ENCODE results near the gene ADH4. TPM values are rescaled to one million over a fixed set of nuclear protein-coding genes. Genes with fewer than 3 reads are reported as not detected.
"Not testable (repeated sequence)": the region's sequence is repeated elsewhere in the genome, so short reads cannot be mapped to it uniquely, and the experiment has no call there.

Gene ADH4
- 1 to 10 TPM; 1.2 to 5.6 (median 3.6) TPM for total RNA-seq

- DNase-seq (ENCODE audit: low spot score) = no peak
- ATAC-seq (ENCODE audit: low FRiP score) = peak; percentile 68
Observed at GRCh38 chr4:99144070-99144469, at the start of gene ADH4. TSS of gene ADH4 (minus strand) at chr4:99144297. CDS start at chr4:99144222, 75 bp downstream.

GRCh38 chr4:99190336-99190735 lies 46.2 kb upstream of the ADH4 start:
- DNase-seq (ENCODE audit: low spot score) (no peak), ATAC-seq (ENCODE audit: low FRiP score) (no peak)
- TF ChIP-seq CTCF (IDR thresholded peaks at IDR 0.05) = no peak

More at GRCh38 chr4:99144070-99144469, at the start of gene ADH4:
- TF ChIP-seq CTCF (IDR thresholded peaks at IDR 0.05) = no peak

GRCh38 chr4:99189900-99190299 lies 45.8 kb upstream of the ADH4 start:
- not testable (repeated sequence) for DNase-seq (ENCODE audit: low spot score); ATAC-seq (ENCODE audit: low FRiP score)

- DNase-seq (ENCODE audit: low spot score) = no peak
- TF ChIP-seq CTCF (IDR thresholded peaks at IDR 0.05) = no peak
- no peak for ATAC-seq (ENCODE audit: low FRiP score)
Observed at GRCh38 chr4:99186029-99186428, 41.9 kb upstream of the ADH4 start.

GRCh38 chr4:99185581-99185980 lies 41.5 kb upstream of the ADH4 start:
- no peak for TF ChIP-seq CTCF (IDR thresholded peaks at IDR 0.05)
- ATAC-seq (ENCODE audit: low FRiP score) = no peak
- no peak for DNase-seq (ENCODE audit: low spot score)

- no peak for TF ChIP-seq CTCF (IDR thresholded peaks at IDR 0.05)
- DNase-seq (ENCODE audit: low spot score) = no peak
- ATAC-seq (ENCODE audit: low FRiP score) = peak; percentile 88
Observed at GRCh38 chr4:99180382-99181070, 36.4 kb upstream of the ADH4 start.

- TF ChIP-seq CTCF (IDR thresholded peaks at IDR 0.05) = no peak
- DNase-seq (ENCODE audit: low spot score) (no peak), ATAC-seq (ENCODE audit: low FRiP score) (no peak)
Observed at GRCh38 chr4:99179626-99180025, 35.5 kb upstream of the ADH4 start.

Data from omental fat pad (tissue), 4 donors.